UCSD-AML1 (cell line): ENCODE data around the gene SLC26A5.
"Not testable (repeated sequence)": the region's sequence is repeated elsewhere in the genome, so short reads cannot be mapped to it uniquely, and the experiment has no call there.

Experiments used
- DNase-seq: peaks from one replicate; lab custom pipeline; 2025; ENCODE audit not compliant: unreplicated experiment; lab: John Stamatoyannopoulos, UW

The SLC26A5 gene

DNA sequence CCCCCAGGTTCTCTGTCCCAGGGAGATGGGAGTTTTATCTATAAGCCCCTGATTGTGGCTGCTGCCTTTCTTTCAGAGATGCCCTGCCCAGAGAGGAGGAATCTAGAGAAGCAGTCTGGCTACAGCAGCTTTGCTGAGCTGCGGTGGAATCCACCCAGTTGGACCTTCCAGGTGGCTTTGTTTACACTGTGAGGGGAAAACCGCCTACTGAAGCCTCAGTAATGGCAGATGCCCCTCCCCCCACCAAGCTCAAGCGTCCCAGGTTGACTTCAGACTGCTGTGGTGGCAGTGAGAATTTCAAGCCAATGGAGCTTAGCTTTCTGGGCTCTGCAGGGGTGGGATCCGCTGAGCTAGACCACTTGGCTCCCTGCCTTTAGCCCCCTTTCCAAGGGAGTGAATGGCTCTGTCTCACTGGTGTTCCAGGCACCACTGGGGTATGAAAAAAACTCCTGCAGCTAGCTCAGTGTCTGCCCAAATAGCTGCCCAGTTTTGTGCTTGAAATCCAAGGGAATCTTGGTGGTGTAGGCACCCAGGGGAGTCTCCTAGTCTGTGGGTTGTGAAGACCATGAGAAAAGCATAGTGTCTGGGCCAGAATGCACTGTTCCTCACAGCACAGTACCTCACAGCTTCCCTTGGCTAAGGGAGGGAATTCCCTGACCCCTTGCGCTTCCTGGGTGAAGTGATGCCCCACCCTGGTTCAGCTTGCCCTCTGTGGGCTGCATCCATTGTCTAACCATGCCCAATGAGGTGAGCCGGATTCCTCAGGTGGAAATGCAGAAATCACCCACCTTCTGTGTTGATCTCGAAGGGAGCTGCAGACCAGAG is 40.0 kb downstream of the SLC26A5 start:
- DNase-seq = not testable (repeated sequence)

- DNase-seq = not testable (repeated sequence)
Observed at GRCh38 chr7:103399687-103400086, 46.3 kb downstream of the SLC26A5 start.

- DNase-seq = no peak
Observed at GRCh38 chr7:103398483-103399127, 47.4 kb downstream of the SLC26A5 start.

DNA sequence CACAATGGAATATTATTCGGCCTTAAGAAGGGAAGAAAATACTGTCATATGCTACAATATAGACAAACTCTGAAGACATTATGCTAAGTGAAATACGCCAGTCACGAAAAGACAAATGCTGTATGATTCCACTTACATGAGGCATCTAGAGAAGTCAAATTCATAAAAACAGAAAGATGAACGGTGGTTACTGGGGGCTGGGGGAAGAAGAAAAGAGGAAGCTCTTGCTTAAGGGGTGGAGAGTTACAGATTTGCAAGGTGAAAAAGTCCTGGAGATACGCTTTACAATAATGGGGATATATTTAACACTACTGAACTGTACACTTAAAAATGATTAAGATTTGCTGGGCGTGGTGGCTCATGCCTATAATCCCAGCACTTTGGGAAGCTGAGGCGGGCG is 49.5 kb downstream of the SLC26A5 start:
- DNase-seq = no peak

DNA sequence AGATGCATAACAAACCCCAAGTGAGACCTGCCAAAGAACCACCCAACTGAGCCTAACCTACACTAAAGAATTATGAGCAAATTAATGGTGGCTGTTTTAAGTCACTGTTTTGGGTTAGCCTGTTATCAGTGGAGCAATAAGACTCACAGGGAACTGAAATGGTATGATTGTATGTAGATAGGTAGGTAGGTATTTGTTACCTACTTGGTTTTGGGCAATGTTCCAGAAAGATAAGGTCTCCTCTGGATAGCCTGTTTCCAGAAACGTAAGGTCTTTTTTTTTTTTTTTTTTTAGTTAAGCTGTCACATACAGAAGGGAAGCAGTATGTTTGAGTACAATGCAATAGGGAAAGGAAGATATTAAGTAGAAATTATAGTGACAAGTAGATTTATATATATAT is 50.9 kb downstream of the SLC26A5 start:
- DNase-seq = no peak

GRCh38 chr7:103394566-103394965 is 51.4 kb downstream of the SLC26A5 start:
- DNase-seq = no peak

DNA sequence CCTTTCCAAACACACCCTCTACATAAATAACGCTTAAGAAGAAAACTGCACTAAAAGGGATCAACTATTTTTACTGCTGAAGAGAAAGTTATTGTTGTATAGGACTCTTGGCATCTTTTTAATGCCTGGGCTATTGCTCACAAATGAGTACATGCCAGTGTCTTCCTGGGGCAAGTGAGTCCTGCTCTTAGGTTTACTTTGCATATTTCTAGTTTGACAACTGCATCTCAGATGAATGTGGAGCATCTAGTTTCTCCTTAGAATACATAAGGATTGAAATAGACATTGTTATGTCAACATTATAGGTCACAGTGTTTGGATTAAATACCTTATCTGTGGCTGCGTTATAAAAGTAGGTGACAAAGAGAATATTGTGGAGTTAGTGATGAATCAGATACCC is 54.0 kb downstream of the SLC26A5 start:
- DNase-seq = no peak

DNA sequence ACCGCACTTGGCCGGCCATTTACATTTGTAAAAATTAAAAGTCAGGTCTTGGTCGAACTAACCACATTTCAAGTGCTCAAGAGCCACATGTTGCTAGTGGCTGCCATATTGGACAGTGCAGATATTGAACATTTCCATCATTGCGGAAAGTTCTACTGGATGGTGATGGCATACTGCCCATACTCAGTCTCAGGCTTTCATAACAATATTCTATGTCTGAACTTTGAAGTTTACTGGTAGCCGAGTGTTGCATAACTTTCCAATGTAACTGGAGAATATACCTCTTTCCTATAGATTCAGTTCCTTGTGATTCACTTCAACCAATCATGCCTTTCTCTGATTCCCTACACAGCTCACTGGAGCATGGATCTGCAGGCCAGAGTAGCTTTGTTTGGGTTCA is 54.9 kb downstream of the SLC26A5 start:
- no peak for DNase-seq

- no peak for DNase-seq
Observed at GRCh38 chr7:103389263-103389662, 56.7 kb downstream of the SLC26A5 start.

GRCh38 chr7:103388469-103389140 is 57.4 kb downstream of the SLC26A5 start:
- no peak for DNase-seq

- no peak for DNase-seq
Observed at GRCh38 chr7:103387242-103387641, 58.8 kb downstream of the SLC26A5 start.

DNA sequence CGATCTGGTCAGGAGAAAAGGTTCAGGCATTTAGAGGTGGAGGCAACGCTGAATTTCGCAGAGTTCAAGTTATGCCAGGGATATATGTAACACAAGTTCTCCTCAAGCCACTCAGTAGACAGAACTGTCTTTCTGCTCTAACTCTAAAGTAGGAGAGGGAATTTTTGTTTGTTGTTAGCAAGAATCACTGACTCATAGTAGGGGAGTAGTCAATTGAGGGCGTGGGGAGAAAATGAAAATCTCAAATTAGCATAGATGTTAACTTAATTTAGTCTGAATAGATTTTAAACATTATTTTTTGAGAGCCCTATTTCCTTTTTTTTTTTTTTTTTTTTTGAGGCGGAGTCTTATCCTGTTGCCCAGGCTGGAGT is 64.0 kb downstream of the SLC26A5 start:
- DNase-seq = no peak

DNA sequence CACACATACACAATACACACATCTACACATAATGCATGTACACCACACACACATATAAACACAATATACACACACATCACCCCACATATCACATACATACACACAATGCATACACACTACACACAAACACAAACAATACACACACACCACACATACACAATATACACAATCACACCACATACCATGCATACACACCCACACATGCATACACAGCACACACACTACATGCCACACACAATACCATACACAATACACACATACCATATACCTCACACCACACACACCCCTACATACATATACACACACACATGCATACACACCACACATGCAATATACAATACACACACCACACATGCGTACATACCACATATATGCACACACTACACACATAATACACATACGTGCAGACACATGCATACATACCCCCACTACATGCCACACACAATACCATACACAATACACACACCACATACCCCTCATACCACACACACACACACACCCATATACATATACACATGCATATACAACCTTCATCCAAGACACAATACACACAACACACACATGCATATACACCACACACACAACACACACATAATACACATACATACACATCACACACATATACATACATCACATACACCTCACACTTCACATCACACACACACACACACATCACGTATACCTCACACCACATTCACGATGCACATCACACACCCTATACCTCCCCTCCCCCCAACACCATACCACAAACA is 64.6 kb downstream of the SLC26A5 start:
- DNase-seq = no peak

GRCh38 chr7:103380395-103381191 is 65.4 kb downstream of the SLC26A5 start:
- no peak for DNase-seq

- no peak for DNase-seq
Observed at GRCh38 chr7:103379270-103379975, 66.6 kb downstream of the SLC26A5 start.

GRCh38 chr7:103373866-103374643 is 72.0 kb downstream of the SLC26A5 start:
- DNase-seq = no peak

- DNase-seq = no peak
Observed at GRCh38 chr7:103369432-103369831, 76.6 kb downstream of the SLC26A5 start.

DNA sequence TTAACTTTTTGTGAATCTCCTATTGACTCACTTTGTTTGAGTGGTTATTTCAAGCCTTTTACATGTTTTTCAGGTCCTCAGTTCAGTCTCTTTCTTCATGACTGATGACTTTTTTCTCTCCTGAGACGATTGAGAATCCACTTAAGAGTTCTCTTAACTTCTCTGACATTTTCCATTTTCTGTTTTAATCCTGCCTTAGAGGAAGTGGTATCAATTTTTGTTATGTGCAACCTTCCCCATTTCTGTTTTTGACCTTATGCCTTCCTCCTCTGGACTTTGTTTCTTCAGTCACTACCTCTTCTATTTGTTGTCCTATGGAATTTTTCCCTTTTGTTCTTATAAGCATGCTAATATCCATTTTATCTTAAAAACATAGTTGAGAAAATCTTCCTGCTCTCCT is 96.2 kb downstream of the SLC26A5 start:
- no peak for DNase-seq

- no peak for DNase-seq
Observed at GRCh38 chr7:103348959-103349358, 97.0 kb downstream of the SLC26A5 start.
